ENCODE measurements around the gene GPC5.

The GPC5 gene

GRCh38 chr13:91355099-91355825, 43.2 kb upstream of the GPC5 start:
- TF ChIP-seq CTCF (IDR thresholded peaks at IDR 0.05; ENCODE audit: low read depth, low read length) = no peak
- DNase-seq (ENCODE audit: extremely low read depth, low read depth) = no peak

GRCh38 chr13:91355826-91356710, 42.4 kb upstream of the GPC5 start:
- TF ChIP-seq CTCF (IDR thresholded peaks at IDR 0.05; ENCODE audit: low read depth, low read length) = no peak
- DNase-seq (ENCODE audit: extremely low read depth, low read depth) = no peak

GRCh38 chr13:91356919-91357612, 41.4 kb upstream of the GPC5 start:
- DNase-seq (ENCODE audit: extremely low read depth, low read depth) = no peak
- TF ChIP-seq CTCF (IDR thresholded peaks at IDR 0.05; ENCODE audit: low read depth, low read length) = no peak

- TF ChIP-seq CTCF (IDR thresholded peaks at IDR 0.05; ENCODE audit: low read depth, low read length) = no peak
- no peak for DNase-seq (ENCODE audit: extremely low read depth, low read depth)
Observed at GRCh38 chr13:91357613-91358386, 40.6 kb upstream of the GPC5 start.

GRCh38 chr13:91358387-91358782, 40.0 kb upstream of the GPC5 start:
- no peak for TF ChIP-seq CTCF (IDR thresholded peaks at IDR 0.05; ENCODE audit: low read depth, low read length)
- no peak for DNase-seq (ENCODE audit: extremely low read depth, low read depth)

- TF ChIP-seq CTCF (IDR thresholded peaks at IDR 0.05; ENCODE audit: low read depth, low read length) = no peak
- no peak for DNase-seq (ENCODE audit: extremely low read depth, low read depth)
Observed at GRCh38 chr13:91359111-91359510, 39.3 kb upstream of the GPC5 start.

All from AG09319 (cell line).